ENCODE data around the gene TERF2IP.

DNA sequence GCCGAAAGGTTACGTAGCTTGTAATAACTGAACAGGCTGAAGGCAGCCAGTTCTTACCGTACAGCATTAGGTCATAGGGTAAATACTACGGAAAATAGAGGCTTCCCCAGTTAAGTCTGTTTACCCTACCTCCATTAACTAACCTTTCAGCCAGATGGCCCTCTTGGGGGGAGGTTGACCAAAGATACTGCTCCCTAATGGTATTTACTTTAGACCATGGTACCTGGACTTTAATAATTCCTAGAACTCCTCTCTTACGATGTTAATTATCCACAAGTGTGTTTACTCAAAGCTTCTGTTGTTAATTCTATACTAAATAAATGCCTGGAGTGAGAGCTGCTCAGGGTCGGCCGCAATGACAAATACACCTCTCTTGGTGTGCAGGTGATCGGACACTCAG, 14.7 kb upstream of the TERF2IP start:
- TF ChIP-seq, protein P1, sequence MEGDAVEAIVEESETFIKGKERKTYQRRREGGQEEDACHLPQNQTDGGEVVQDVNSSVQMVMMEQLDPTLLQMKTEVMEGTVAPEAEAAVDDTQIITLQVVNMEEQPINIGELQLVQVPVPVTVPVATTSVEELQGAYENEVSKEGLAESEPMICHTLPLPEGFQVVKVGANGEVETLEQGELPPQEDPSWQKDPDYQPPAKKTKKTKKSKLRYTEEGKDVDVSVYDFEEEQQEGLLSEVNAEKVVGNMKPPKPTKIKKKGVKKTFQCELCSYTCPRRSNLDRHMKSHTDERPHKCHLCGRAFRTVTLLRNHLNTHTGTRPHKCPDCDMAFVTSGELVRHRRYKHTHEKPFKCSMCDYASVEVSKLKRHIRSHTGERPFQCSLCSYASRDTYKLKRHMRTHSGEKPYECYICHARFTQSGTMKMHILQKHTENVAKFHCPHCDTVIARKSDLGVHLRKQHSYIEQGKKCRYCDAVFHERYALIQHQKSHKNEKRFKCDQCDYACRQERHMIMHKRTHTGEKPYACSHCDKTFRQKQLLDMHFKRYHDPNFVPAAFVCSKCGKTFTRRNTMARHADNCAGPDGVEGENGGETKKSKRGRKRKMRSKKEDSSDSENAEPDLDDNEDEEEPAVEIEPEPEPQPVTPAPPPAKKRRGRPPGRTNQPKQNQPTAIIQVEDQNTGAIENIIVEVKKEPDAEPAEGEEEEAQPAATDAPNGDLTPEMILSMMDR (IDR thresholded peaks at IDR 0.05): no peak
- no peak for TF ChIP-seq POLR2A (IDR thresholded peaks at IDR 0.05)

Data from body of pancreas (tissue), 4 donors.